ENCODE measurements around the gene RPL32.
"Not testable (repeated sequence)": the region's sequence is repeated elsewhere in the genome, so short reads cannot be mapped to it uniquely, and the experiment has no call there.

Gene RPL32

GRCh38 chr3:12869035-12869621 is 27.8 kb upstream of the RPL32 start:
- in situ Hi-C loops (cut with HindIII; ENCODE audit: low pct_ligation_motif_present, low pct_unique_long_range_greater_than_20kb, low sequenced_read_pairs), result no loop called here
- no peak for DNase-seq

GRCh38 chr3:12868039-12869034 is 27.0 kb upstream of the RPL32 start:
- in situ Hi-C loops (cut with HindIII; ENCODE audit: low pct_ligation_motif_present, low pct_unique_long_range_greater_than_20kb, low sequenced_read_pairs), result no loop called here
- DNase-seq, result peak; percentile 78

GRCh38 chr3:12866836-12867235 is 25.5 kb upstream of the RPL32 start:
- DNase-seq, result no peak
- in situ Hi-C loops (cut with HindIII; ENCODE audit: low pct_ligation_motif_present, low pct_unique_long_range_greater_than_20kb, low sequenced_read_pairs), result no loop called here

- DNase-seq, result no peak
- in situ Hi-C loops (cut with HindIII; ENCODE audit: low pct_ligation_motif_present, low pct_unique_long_range_greater_than_20kb, low sequenced_read_pairs), result no loop called here
These were observed 23.9 kb upstream of the RPL32 start for GRCh38 chr3:12865271-12865670.

GRCh38 chr3:12862387-12862786 is 21.0 kb upstream of the RPL32 start:
- in situ Hi-C loops (cut with HindIII; ENCODE audit: low pct_ligation_motif_present, low pct_unique_long_range_greater_than_20kb, low sequenced_read_pairs), result no loop called here
- DNase-seq, result no peak

- in situ Hi-C loops (cut with HindIII; ENCODE audit: low pct_ligation_motif_present, low pct_unique_long_range_greater_than_20kb, low sequenced_read_pairs), result no loop called here
- no peak for DNase-seq
These were observed 20.2 kb upstream of the RPL32 start for GRCh38 chr3:12861611-12862010.

GRCh38 chr3:12859840-12860239 is 18.5 kb upstream of the RPL32 start:
- in situ Hi-C loops (cut with HindIII; ENCODE audit: low pct_ligation_motif_present, low pct_unique_long_range_greater_than_20kb, low sequenced_read_pairs), result no loop called here

GRCh38 chr3:12856626-12857025 is 15.3 kb upstream of the RPL32 start:
- no peak for DNase-seq
- in situ Hi-C loops (cut with HindIII; ENCODE audit: low pct_ligation_motif_present, low pct_unique_long_range_greater_than_20kb, low sequenced_read_pairs), result no loop called here

More at GRCh38 chr3:12859840-12860239, 18.5 kb upstream of the RPL32 start:
- no peak for DNase-seq

GRCh38 chr3:12854565-12854964 is 13.2 kb upstream of the RPL32 start:
- DNase-seq, result no peak

GRCh38 chr3:12853847-12854246 is 12.5 kb upstream of the RPL32 start:
- in situ Hi-C loops (cut with HindIII; ENCODE audit: low pct_ligation_motif_present, low pct_unique_long_range_greater_than_20kb, low sequenced_read_pairs); DNase-seq: not testable (repeated sequence)

More at GRCh38 chr3:12854565-12854964, 13.2 kb upstream of the RPL32 start:
- in situ Hi-C loops (cut with HindIII; ENCODE audit: low pct_ligation_motif_present, low pct_unique_long_range_greater_than_20kb, low sequenced_read_pairs), result no loop called here

- DNase-seq, result no peak
- in situ Hi-C loops (cut with HindIII; ENCODE audit: low pct_ligation_motif_present, low pct_unique_long_range_greater_than_20kb, low sequenced_read_pairs), result no loop called here
These were observed 10.8 kb upstream of the RPL32 start for GRCh38 chr3:12852201-12852600.

- in situ Hi-C loops (cut with HindIII; ENCODE audit: low pct_ligation_motif_present, low pct_unique_long_range_greater_than_20kb, low sequenced_read_pairs), result no loop called here
These were observed 4.4 kb upstream of the RPL32 start for GRCh38 chr3:12845811-12846210.

GRCh38 chr3:12842469-12842868 is 1.1 kb upstream of the RPL32 start:
- DNase-seq, result no peak
- in situ Hi-C loops (cut with HindIII; ENCODE audit: low pct_ligation_motif_present, low pct_unique_long_range_greater_than_20kb, low sequenced_read_pairs), result no loop called here

More at GRCh38 chr3:12845811-12846210, 4.4 kb upstream of the RPL32 start:
- DNase-seq, result no peak

- in situ Hi-C loops (cut with HindIII; ENCODE audit: low pct_ligation_motif_present, low pct_unique_long_range_greater_than_20kb, low sequenced_read_pairs), result no loop called here
- no peak for DNase-seq
These were observed 584 bp upstream of the RPL32 start for GRCh38 chr3:12841970-12842328.

GRCh38 chr3:12840591-12841148 is 695 bp downstream of the RPL32 start:
- in situ Hi-C loops (cut with HindIII; ENCODE audit: low pct_ligation_motif_present, low pct_unique_long_range_greater_than_20kb, low sequenced_read_pairs), result no loop called here
- DNase-seq, result peak; percentile 16

GRCh38 chr3:12840148-12840547 is 1.2 kb downstream of the RPL32 start:
- in situ Hi-C loops (cut with HindIII; ENCODE audit: low pct_ligation_motif_present, low pct_unique_long_range_greater_than_20kb, low sequenced_read_pairs); DNase-seq: not testable (repeated sequence)

- DNase-seq, result no peak
- in situ Hi-C loops (cut with HindIII; ENCODE audit: low pct_ligation_motif_present, low pct_unique_long_range_greater_than_20kb, low sequenced_read_pairs), result no loop called here
These were observed 2.0 kb downstream of the RPL32 start for GRCh38 chr3:12839156-12839946.

- no peak for DNase-seq
- in situ Hi-C loops (cut with HindIII; ENCODE audit: low pct_ligation_motif_present, low pct_unique_long_range_greater_than_20kb, low sequenced_read_pairs), result no loop called here
These were observed 3.0 kb downstream of the RPL32 start for GRCh38 chr3:12838179-12838965.

Measured in ACHN (cell line).